Fibroblast of skin of abdomen (primary cell): ENCODE results near the gene MST1R. TPM values are rescaled to one million over a fixed set of nuclear protein-coding genes. Genes with fewer than 3 reads are reported as not detected.
"Not testable (repeated sequence)": the region's sequence is repeated elsewhere in the genome, so short reads cannot be mapped to it uniquely, and the experiment has no call there.

ENCODE experiments used
- DNase-seq: peaks from one replicate; pipeline ENCODE4 v3.0.0-alpha.2; 2013
- polyA plus RNA-seq, 2 experiments: library from polyadenylated mRNA; unstranded; fragments of 120-200 nt; gene quantifications; one replicate each; pipeline ENCODE4 v1.2.1, GENCODE V29; 2013; ENCODE audit not compliant: insufficient read length in 2 of 2

Gene MST1R
- polyA plus RNA-seq (2013, experiment 1 of 2; ENCODE audit: insufficient read length): 0.42 TPM
- 0.16 TPM for polyA plus RNA-seq (2013, experiment 2 of 2; ENCODE audit: insufficient read length)

- peak; percentile 12 for DNase-seq
Measured at GRCh38 chr3:49903451-49904424, at the start of gene MST1R. Gene MST1R (minus strand): TSS chr3:49903873. CDS start chr3:49903609, 264 bp downstream.

- no peak for DNase-seq
Measured at GRCh38 chr3:49952924-49953323, 49.3 kb upstream of the MST1R start.

- no peak for DNase-seq
Measured at GRCh38 chr3:49942651-49943050, 39.0 kb upstream of the MST1R start.

GRCh38 chr3:49940667-49941249, 37.1 kb upstream of the MST1R start:
- no peak for DNase-seq

GRCh38 chr3:49939858-49940666, 36.4 kb upstream of the MST1R start, which contains the start of gene RBM6:
Gene RBM6 (plus strand): TSS chr3:49940150. CDS start chr3:49962642, 22,492 bp downstream.
- peak; percentile 97 for DNase-seq

- DNase-seq: no peak
Measured at GRCh38 chr3:49937090-49937489, 33.4 kb upstream of the MST1R start.

DNA sequence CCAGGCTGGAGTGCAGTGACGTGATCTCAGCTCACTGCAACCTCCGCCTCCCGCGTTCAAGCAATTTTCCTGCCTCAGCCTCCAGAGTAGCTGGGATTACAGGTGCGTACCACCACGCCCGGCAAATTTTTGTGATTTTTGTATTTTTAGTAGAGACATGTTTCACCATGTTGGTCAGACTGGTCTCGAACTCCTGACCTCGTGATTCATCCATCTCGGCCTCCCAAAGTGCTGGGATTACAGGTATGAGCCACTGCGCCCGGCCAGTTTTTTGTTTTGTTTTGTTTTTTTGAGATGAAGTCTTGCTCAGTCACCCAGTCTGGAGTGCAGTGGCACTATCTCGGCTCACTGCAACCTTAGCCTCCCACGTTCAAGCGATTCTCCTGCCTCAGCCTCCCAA, 28.6 kb upstream of the MST1R start:
- not testable (repeated sequence) for DNase-seq

- no peak for DNase-seq
Measured at GRCh38 chr3:49930922-49931321, 27.2 kb upstream of the MST1R start.

DNA sequence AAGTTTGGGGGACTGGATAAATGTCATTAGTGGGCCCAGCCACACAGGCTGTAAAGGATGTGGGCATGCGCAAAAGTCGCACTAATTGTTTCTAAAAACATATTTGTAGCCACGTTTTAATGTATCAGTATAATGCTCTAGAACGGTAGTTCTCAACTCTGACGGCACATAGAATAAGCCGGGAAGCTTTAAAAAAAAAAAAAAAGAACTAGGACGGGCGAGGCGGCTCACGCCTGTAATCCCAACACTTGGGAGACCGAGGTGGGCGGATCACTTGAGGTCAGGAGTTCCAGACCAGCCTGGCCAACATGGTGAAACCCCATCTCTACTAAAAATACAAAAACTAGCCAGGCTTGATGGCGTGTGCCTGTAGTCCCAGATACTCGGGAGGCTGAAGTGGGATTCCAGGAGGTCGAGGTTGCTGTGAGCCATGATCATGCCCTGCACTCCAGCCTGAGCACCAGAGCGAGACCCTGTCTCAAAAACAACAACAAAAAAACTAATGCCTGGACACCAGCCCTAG, 26.6 kb upstream of the MST1R start:
- no peak for DNase-seq

- DNase-seq: peak; percentile 90
Measured at GRCh38 chr3:49929291-49930167, 25.9 kb upstream of the MST1R start, which contains the start of gene MON1A. Gene MON1A (minus strand): TSS chr3:49929811. CDS start chr3:49913346, 16,465 bp downstream.

GRCh38 chr3:49928481-49929017, 24.9 kb upstream of the MST1R start:
- DNase-seq: no peak

GRCh38 chr3:49927798-49928197, 24.1 kb upstream of the MST1R start:
- DNase-seq: no peak

DNA sequence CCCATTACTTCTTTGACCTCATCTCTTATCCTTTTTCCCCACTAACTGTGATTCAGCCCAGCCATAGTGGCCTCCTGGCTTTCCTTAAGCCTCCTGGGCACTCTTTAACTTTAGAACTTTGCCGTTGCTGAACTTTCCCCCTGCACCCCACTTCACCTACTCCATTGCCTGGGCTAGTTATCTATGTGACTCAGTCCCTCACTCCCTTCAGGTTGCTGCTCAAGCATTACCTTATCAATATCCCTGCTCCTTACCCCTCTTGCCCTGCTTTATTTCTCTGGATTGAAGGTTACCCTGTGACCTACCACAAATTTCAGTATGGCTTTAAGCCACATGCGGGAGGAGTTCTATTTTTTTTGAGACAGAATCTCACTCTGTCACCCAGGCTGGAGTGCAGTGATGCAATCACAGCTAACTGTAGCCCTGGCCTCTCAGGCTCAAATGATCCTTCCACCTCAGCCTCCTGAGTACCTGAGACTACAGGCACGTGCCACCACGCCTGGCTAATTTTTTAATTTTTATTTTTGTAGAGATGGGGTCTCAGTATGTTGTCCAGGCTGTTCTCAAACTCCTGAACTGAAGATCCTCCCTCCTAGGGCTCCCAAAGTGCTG, 22.6 kb upstream of the MST1R start:
- no peak for DNase-seq

- no peak for DNase-seq
Measured at GRCh38 chr3:49925485-49925884, 21.8 kb upstream of the MST1R start.

DNA sequence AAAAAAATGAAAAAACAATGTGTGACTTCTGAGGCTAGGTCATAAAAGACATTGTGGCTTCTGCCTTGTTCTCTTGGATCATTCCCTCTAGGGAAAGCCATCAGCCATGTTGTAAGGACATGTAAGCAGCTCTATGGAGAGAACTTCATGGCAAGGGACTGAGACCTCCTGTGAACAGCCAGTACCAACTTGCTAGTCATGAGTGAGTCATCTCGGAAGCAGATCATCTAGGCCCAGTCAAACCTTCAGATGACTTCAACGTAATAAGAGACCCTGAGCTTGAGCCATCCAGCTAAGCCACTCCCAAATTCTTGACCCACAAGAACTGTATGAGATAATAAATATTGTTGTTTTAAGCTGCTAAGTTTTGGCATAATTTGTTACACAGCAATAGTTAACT, 21.0 kb upstream of the MST1R start:
- peak; percentile 60 for DNase-seq

DNA sequence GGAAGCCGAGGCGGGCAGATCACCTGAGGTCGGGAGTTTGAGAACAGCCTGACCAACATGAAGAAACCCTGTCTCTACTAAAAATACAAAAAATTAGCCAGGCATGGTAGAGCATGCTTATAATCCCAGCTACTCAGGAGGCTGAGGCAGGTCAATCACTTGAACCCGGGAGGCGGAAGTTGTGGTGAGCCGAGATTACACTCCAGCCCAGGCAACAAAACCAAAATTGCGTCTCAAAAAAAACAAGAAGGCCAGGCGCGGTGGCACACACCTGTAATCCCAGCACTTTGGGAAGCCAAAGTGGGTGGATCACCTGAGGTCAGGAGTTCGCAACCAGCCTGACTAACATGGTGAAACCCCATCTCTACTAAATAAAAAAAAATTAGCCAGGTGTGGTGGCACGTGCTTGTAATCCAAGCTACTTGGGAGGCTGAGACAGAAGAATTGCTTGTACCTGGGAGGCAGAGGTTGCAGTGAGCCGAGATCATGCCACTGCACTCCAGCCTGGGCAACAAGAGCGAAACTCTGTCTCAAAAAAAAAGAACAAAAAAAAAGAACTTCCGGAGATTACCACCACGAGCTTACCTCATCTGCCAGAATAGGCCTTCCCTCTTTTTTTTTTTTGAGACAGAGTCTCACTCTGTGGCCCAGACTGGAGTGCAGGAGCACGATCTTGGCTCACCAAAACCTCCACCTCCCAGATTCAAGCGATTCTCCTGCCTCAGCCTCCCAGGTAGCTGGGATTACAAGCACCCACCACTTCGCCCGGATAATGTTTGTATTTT, 14.3 kb upstream of the MST1R start:
- DNase-seq: not testable (repeated sequence)

DNA sequence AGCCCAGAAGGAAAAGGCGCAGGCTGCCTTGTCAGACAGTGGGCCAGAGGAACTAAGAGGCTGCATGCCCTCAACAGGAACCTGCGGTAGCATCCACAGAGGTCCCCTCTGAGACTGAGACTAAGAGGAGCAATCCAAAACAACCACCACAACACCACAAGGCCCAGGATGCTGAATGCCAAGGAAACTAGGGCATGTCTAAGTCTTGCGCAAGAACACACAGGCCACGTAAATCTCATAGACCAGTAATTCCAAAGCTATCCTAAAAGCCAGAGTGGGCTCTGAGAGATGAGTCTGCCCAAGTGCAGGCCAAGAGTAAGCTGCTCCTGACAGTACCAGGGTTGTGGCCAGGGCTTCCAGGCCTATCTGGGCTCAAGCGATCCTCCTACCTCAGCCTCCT, 13.0 kb upstream of the MST1R start:
- peak; percentile 50 for DNase-seq

GRCh38 chr3:49914906-49915305, 11.2 kb upstream of the MST1R start:
- no peak for DNase-seq

GRCh38 chr3:49912881-49913281, 9.2 kb upstream of the MST1R start:
- DNase-seq: no peak

DNA sequence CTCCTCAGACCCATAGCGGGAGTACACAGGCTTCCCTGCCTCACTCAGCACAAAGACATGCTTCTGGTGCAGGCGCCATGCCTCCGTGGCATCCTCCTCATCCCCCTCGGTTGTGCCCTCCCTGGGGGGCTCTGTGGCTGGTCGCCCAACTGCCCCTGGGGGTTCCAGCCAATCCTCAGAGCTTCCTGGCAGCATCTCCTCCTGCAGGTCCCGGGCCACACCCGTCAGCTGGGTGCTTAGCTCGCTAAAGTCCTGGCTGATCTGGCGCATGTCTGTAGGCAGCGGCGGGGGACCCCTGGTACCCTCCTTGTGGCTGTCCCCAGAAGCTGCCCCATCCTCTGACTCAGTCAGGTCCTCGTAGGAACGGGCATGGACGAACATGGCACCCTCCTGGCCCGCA, 7.9 kb upstream of the MST1R start:
- DNase-seq: no peak
